Fibroblast of lung (primary cell): Measurements from ENCODE around the gene HDAC2.
"Not testable (repeated sequence)": the region's sequence is repeated elsewhere in the genome, so short reads cannot be mapped to it uniquely, and the experiment has no call there.

Experiments
- EZH2 ChIP-seq: IDR thresholded peaks from 2 replicates; pipeline ENCODE4 v1.5.1; 2012; ENCODE audit warnings: low read length, control low read depth, mild to moderate bottlenecking; ENCODE audit errors: missing control alignments
- TF ChIP-seq, protein P1 (sequence below), 2 donors: IDR thresholded peaks in 1 of 2; conservative IDR thresholded peaks in 1 of 2; 1 replicate in 1 of 2; 2 replicates in 1 of 2; pipeline ENCODE4 v1.5.1; 2011 to 2012; ENCODE audit warnings: low read length in 2 of 2, control low read depth in 1 of 2, inconsistent platforms in 1 of 2, low read depth in 1 of 2, mild to moderate bottlenecking in 1 of 2

DNA sequence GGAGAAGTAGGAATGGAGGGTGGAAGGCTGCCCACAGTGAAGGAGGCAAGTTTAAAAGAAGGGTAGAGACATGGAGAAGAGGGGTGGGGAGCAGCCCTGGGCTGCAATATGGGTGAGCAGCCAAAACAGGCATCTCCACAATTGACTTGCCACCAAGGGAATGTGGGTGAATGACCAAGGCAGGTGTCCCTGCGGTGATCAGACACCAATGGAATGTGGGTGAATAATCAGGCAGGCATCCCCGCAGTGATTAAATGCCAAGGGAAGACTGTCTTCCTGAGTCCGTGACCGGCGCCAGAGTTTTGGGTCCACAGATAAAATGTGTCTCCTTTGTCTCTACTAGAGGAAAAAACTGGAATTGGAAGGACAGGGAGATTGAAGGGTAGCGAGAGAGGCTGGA is 46.2 kb upstream of the HDAC2 start:
- TF ChIP-seq, protein P1, sequence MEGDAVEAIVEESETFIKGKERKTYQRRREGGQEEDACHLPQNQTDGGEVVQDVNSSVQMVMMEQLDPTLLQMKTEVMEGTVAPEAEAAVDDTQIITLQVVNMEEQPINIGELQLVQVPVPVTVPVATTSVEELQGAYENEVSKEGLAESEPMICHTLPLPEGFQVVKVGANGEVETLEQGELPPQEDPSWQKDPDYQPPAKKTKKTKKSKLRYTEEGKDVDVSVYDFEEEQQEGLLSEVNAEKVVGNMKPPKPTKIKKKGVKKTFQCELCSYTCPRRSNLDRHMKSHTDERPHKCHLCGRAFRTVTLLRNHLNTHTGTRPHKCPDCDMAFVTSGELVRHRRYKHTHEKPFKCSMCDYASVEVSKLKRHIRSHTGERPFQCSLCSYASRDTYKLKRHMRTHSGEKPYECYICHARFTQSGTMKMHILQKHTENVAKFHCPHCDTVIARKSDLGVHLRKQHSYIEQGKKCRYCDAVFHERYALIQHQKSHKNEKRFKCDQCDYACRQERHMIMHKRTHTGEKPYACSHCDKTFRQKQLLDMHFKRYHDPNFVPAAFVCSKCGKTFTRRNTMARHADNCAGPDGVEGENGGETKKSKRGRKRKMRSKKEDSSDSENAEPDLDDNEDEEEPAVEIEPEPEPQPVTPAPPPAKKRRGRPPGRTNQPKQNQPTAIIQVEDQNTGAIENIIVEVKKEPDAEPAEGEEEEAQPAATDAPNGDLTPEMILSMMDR (conservative IDR thresholded peaks at IDR 0.05 in 1 of 2, IDR thresholded peaks at IDR 0.05 in 1 of 2; ENCODE audit: low read depth in 1 of 2, low read length in 2 of 2) = not testable (repeated sequence)
- not testable (repeated sequence) for TF ChIP-seq EZH2
